ENCODE results near the gene PLEKHH2. TPM values are rescaled to one million over a fixed set of nuclear protein-coding genes. Genes with fewer than 3 reads are reported as not detected.

Gene PLEKHH2
- total and polyA plus RNA-seq, 2 experiments from 2014 or later, result 3.3 to 5.1 TPM

DNA sequence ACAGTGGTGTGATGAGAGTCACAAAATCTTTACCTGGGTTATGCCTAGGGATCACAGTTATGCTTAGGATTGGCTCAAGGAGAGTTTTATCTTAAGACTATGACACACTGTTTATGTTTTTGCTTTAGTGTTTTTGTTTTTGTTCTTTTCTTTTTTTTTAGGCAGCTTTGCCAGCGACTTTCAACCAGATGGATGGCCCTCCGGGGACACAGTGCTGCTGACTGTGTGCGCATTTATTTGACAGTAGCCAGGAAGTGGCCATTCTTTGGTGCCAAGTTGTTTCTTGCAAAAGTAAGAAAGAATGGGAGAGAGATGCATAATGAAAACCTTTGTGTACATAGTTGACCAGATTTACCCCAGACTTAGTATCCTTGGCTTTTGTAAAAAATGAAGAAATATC is 121.7 kb downstream of the PLEKHH2 start:
- no peak for DNase-seq (ENCODE audit: low spot score)
- Histone ChIP-seq H3K4me2 (no peak overlapping the region), H3K36me3 (replicated peaks; ENCODE audit: insufficient read depth, low read depth) (no peaks in the 10 kb centered on the region), H3K27ac (peak overlapping the region; percentile 18), H3K4me3 (no peak overlapping the region), H3K9me3 (ENCODE audit: low read depth) (no peaks in the 10 kb centered on the region), H3K4me1 (ENCODE audit: insufficient read depth) (peaks cover 9% of the 10 kb centered on the region), H4K20me1 (ENCODE audit: insufficient read depth, poor library complexity, severe bottlenecking) (no peaks in the 10 kb centered on the region), H3K9me2 (replicated peaks; ENCODE audit: insufficient read depth) (no peaks in the 10 kb centered on the region), H3K27me3 (no peaks in the 10 kb centered on the region), H3K79me2 (no peaks in the 10 kb centered on the region), H2AFZ (no peak overlapping the region)
- no peak for TF ChIP-seq CTCF (IDR thresholded peaks at IDR 0.05; ENCODE audit: poor library complexity)
- no peak for TF ChIP-seq EZH2 (IDR thresholded peaks at IDR 0.05; ENCODE audit: borderline replicate concordance)
- 73% methylated on average over 3 of the region's 3 CpGs for WGBS (ENCODE audit: low lambda C conversion rate, missing lambda C conversion rate)

DNA sequence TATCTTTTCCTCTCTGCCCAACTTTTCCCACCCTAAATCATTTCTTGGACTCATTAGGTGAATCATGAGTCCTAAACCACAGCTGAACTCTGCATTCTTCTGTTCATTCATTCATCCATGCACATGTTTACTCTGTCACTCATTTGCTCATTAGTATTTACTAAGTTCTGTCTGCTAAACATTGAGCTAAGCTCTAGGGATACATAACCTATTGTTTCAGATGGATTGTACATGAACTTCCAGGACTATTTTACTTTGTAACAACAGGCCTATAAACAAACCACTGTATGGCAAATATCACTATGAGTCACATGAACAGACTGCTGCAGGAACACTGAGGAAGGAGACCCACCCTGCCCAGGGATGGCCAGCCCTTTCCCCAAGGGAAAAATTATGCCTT is 122.1 kb downstream of the PLEKHH2 start:
- no peak overlapping the region for H3K4me3 ChIP-seq
- no peaks in the 10 kb centered on the region for H4K20me1 ChIP-seq (ENCODE audit: insufficient read depth, poor library complexity, severe bottlenecking)
- H3K9me2 ChIP-seq (replicated peaks; ENCODE audit: insufficient read depth), result no peaks in the 10 kb centered on the region
- no peak overlapping the region for H2AFZ ChIP-seq
- H3K27ac ChIP-seq, result peak overlapping the region; percentile 18
- H3K9me3 ChIP-seq (ENCODE audit: low read depth), result no peaks in the 10 kb centered on the region
- no peak for DNase-seq (ENCODE audit: low spot score)
- no peaks in the 10 kb centered on the region for H3K36me3 ChIP-seq (replicated peaks; ENCODE audit: insufficient read depth, low read depth)
- H3K27me3 ChIP-seq, result no peaks in the 10 kb centered on the region
- no peak overlapping the region for H3K4me2 ChIP-seq
- peaks cover 10% of the 10 kb centered on the region for H3K4me1 ChIP-seq (ENCODE audit: insufficient read depth)
- no peaks in the 10 kb centered on the region for H3K79me2 ChIP-seq
- TF ChIP-seq CTCF (IDR thresholded peaks at IDR 0.05; ENCODE audit: poor library complexity), result no peak
- no peak for TF ChIP-seq EZH2 (IDR thresholded peaks at IDR 0.05; ENCODE audit: borderline replicate concordance)
- no peak for TF ChIP-seq EZH2phosphoT487 (IDR thresholded peaks at IDR 0.05; ENCODE audit: low read depth, severe bottlenecking, unreplicated experiment)

GRCh38 chr2:43762286-43762685 is 125.2 kb downstream of the PLEKHH2 start:
- Histone ChIP-seq H3K4me1 (ENCODE audit: insufficient read depth) (peaks cover 10% of the 10 kb centered on the region), H3K4me2 (no peak overlapping the region), H3K27me3 (no peaks in the 10 kb centered on the region), H3K79me2 (no peaks in the 10 kb centered on the region), H3K9me3 (ENCODE audit: low read depth) (no peaks in the 10 kb centered on the region), H3K9me2 (replicated peaks; ENCODE audit: insufficient read depth) (no peaks in the 10 kb centered on the region), H3K36me3 (replicated peaks; ENCODE audit: insufficient read depth, low read depth) (no peaks in the 10 kb centered on the region), H4K20me1 (ENCODE audit: insufficient read depth, poor library complexity, severe bottlenecking) (no peaks in the 10 kb centered on the region), H2AFZ (no peak overlapping the region), H3K4me3 (no peak overlapping the region), H3K27ac (peak overlapping the region; percentile 15)
- TF ChIP-seq EZH2phosphoT487 (IDR thresholded peaks at IDR 0.05; ENCODE audit: low read depth, severe bottlenecking, unreplicated experiment), result no peak
- TF ChIP-seq CTCF (IDR thresholded peaks at IDR 0.05; ENCODE audit: poor library complexity), result no peak
- TF ChIP-seq EZH2 (IDR thresholded peaks at IDR 0.05; ENCODE audit: borderline replicate concordance), result no peak
- DNase-seq (ENCODE audit: low spot score), result no peak
- 65% methylated on average over 3 of the region's 3 CpGs for WGBS (ENCODE audit: low lambda C conversion rate, missing lambda C conversion rate)

DNA sequence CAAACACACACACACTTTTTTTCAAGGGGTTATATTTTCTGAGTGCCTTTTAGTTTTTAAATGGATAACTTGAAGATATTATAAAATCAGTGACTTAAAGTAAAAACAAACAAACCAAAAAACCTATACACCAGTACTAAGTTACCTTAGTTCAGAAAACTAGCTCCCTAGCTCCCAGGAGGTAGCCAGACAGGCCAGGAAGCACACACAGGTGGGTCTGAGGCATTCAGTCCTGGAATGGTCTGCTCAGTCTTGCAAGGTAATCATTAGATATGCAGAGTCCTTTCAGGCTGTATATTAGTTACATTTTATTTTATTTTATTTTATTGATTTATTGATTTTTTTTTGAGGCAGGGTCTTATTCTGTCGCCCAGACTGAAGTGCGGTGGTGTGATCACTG is 126.0 kb downstream of the PLEKHH2 start:
- no peak for TF ChIP-seq EZH2 (IDR thresholded peaks at IDR 0.05; ENCODE audit: borderline replicate concordance)
- no peak for TF ChIP-seq EZH2phosphoT487 (IDR thresholded peaks at IDR 0.05; ENCODE audit: low read depth, severe bottlenecking, unreplicated experiment)
- TF ChIP-seq CTCF (IDR thresholded peaks at IDR 0.05; ENCODE audit: poor library complexity), result no peak
- peak overlapping the region; percentile 15 for H3K27ac ChIP-seq
- H3K4me3 ChIP-seq, result no peak overlapping the region
- 92% methylated on average over 2 of the region's 2 CpGs for WGBS (ENCODE audit: low lambda C conversion rate, missing lambda C conversion rate)
- H3K4me2 ChIP-seq, result no peak overlapping the region
- H3K27me3 ChIP-seq, result no peaks in the 10 kb centered on the region
- no peaks in the 10 kb centered on the region for H3K79me2 ChIP-seq
- H3K9me3 ChIP-seq (ENCODE audit: low read depth), result no peaks in the 10 kb centered on the region
- no peak overlapping the region for H2AFZ ChIP-seq
- no peaks in the 10 kb centered on the region for H3K36me3 ChIP-seq (replicated peaks; ENCODE audit: insufficient read depth, low read depth)
- H3K9me2 ChIP-seq (replicated peaks; ENCODE audit: insufficient read depth), result no peaks in the 10 kb centered on the region
- H4K20me1 ChIP-seq (ENCODE audit: insufficient read depth, poor library complexity, severe bottlenecking), result no peaks in the 10 kb centered on the region
- H3K4me1 ChIP-seq (ENCODE audit: insufficient read depth), result peaks cover 10% of the 10 kb centered on the region
- no peak for DNase-seq (ENCODE audit: low spot score)

All from hepatocyte (in vitro differentiated cells).